Testis (tissue), 2 donors: ENCODE results near the gene NAPG.

Experiments
- POLR2A ChIP-seq: fragments of 450-650 bp; IDR thresholded peaks from one replicate; pipeline ENCODE4 v1.6.1; 2017; ENCODE audit warnings: antibody characterized with exemption, mild to moderate bottlenecking, moderate library complexity
- TF ChIP-seq, protein P1 (sequence below), 3 experiments: fragments of 450-650 bp in 2 of 3; fragments of 200-600 bp in 1 of 3; sonication (generic) in 1 of 3; IDR thresholded peaks; one replicate each; pipeline ENCODE4 v1.5.1; 2016 to 2019; ENCODE audit warnings: antibody characterized with exemption in 3 of 3, mild to moderate bottlenecking in 2 of 3, moderate library complexity in 1 of 3

DNA sequence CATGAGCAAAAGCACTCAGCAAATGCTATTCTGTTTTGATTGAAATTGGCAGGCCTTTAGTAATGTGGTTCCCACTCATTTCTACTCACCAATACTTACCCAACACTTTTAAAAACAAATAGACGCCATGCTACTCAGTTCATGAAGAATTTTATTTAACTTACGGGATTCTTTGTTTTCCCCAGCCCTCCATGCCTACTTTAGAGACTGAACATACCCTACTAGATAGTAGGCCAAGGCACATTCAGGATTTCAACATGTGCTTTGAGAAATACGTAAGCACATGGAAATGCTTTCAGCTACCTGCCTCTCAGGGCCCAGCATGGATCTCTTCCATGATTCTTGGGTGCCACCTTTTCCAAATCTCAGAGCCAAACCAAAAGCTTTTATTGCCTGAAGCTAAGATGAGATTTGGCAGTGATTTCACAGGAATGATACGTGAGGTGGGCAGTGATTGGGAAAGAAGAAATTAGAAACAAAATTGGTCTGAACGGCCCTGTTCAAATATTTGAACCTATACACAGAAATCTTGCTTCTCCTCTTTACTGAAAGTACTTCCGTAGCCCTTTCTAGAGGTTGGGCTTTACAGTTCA is 31.4 kb downstream of the NAPG start:
- TF ChIP-seq, protein P1, sequence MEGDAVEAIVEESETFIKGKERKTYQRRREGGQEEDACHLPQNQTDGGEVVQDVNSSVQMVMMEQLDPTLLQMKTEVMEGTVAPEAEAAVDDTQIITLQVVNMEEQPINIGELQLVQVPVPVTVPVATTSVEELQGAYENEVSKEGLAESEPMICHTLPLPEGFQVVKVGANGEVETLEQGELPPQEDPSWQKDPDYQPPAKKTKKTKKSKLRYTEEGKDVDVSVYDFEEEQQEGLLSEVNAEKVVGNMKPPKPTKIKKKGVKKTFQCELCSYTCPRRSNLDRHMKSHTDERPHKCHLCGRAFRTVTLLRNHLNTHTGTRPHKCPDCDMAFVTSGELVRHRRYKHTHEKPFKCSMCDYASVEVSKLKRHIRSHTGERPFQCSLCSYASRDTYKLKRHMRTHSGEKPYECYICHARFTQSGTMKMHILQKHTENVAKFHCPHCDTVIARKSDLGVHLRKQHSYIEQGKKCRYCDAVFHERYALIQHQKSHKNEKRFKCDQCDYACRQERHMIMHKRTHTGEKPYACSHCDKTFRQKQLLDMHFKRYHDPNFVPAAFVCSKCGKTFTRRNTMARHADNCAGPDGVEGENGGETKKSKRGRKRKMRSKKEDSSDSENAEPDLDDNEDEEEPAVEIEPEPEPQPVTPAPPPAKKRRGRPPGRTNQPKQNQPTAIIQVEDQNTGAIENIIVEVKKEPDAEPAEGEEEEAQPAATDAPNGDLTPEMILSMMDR (IDR thresholded peaks at IDR 0.05) = no peak
- no peak for TF ChIP-seq POLR2A
